DOHH2 (cell line): ENCODE results near the gene TMEM218.

Experiments
- EZH2phosphoT487 ChIP-seq: fragments of 200-600 bp; sonication (generic); IDR thresholded peaks from 2 replicates; pipeline ENCODE4 v1.6.1; 2017; ENCODE audit warnings: borderline replicate concordance, mild to moderate bottlenecking, antibody characterized with exemption, low read length, moderate library complexity, mixed read lengths
- TF ChIP-seq, protein P1 (sequence below): fragments of 200-600 bp; sonication (generic); IDR thresholded peaks from one replicate; pipeline ENCODE4 v1.5.1; 2014; ENCODE audit warnings: antibody characterized with exemption, mild to moderate bottlenecking, low read depth, low read length; ENCODE audit not compliant: poor library complexity, severe bottlenecking

DNA sequence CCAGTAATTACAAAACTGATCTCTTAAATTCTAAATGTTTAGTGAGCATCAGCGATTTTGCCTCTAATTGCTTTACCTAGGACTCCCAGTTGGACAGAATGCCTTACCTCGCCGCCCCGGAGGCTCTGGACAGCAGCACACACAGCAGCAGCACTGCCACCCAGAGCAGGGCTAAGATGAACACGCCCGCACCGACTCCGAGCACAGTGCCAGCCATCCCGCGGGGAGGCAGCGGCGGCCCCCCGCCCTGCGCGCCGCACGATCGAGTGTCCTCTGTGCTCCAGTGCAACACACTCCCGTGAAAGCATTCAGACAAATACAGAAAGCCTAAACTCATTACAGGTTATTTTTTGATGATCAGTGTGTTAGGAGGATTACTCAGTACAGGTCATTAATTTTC, 9.4 kb downstream of the TMEM218 start:
- TF ChIP-seq, protein P1, sequence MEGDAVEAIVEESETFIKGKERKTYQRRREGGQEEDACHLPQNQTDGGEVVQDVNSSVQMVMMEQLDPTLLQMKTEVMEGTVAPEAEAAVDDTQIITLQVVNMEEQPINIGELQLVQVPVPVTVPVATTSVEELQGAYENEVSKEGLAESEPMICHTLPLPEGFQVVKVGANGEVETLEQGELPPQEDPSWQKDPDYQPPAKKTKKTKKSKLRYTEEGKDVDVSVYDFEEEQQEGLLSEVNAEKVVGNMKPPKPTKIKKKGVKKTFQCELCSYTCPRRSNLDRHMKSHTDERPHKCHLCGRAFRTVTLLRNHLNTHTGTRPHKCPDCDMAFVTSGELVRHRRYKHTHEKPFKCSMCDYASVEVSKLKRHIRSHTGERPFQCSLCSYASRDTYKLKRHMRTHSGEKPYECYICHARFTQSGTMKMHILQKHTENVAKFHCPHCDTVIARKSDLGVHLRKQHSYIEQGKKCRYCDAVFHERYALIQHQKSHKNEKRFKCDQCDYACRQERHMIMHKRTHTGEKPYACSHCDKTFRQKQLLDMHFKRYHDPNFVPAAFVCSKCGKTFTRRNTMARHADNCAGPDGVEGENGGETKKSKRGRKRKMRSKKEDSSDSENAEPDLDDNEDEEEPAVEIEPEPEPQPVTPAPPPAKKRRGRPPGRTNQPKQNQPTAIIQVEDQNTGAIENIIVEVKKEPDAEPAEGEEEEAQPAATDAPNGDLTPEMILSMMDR: no peak
- TF ChIP-seq EZH2phosphoT487: no peak
